Esophagus muscularis mucosa (tissue), 3 donors: ENCODE data around the gene METTL27.
"Not testable (repeated sequence)": the region's sequence is repeated elsewhere in the genome, so short reads cannot be mapped to it uniquely, and the experiment has no call there.

Source experiments
- POLR2A ChIP-seq: fragments of 450-650 bp; IDR thresholded peaks from one replicate; pipeline ENCODE4 v1.6.1; 2017; ENCODE audit warnings: antibody characterized with exemption, moderate library complexity, mild to moderate bottlenecking, low read depth
- POLR2AphosphoS5 ChIP-seq, 2 donors: sonication (generic); formaldehyde crosslinking; IDR thresholded peaks; one replicate each; pipeline ENCODE4 v1.6.1; 2017; ENCODE audit warnings: antibody characterized with exemption in 2 of 2
- TF ChIP-seq, protein P1 (sequence below), 3 experiments: fragments of 200-600 bp in 2 of 3; fragments of 450-650 bp in 1 of 3; sonication (generic) in 2 of 3; IDR thresholded peaks; one replicate each; pipeline ENCODE4 v1.5.1; 2017 to 2019; ENCODE audit warnings: antibody characterized with exemption in 3 of 3, mild to moderate bottlenecking in 2 of 3, moderate library complexity in 1 of 3

GRCh38 chr7:73797176-73797575, 45.1 kb downstream of the METTL27 start:
- TF ChIP-seq POLR2A; POLR2AphosphoS5 (IDR thresholded peaks at IDR 0.05): not testable (repeated sequence)
- TF ChIP-seq, protein P1, sequence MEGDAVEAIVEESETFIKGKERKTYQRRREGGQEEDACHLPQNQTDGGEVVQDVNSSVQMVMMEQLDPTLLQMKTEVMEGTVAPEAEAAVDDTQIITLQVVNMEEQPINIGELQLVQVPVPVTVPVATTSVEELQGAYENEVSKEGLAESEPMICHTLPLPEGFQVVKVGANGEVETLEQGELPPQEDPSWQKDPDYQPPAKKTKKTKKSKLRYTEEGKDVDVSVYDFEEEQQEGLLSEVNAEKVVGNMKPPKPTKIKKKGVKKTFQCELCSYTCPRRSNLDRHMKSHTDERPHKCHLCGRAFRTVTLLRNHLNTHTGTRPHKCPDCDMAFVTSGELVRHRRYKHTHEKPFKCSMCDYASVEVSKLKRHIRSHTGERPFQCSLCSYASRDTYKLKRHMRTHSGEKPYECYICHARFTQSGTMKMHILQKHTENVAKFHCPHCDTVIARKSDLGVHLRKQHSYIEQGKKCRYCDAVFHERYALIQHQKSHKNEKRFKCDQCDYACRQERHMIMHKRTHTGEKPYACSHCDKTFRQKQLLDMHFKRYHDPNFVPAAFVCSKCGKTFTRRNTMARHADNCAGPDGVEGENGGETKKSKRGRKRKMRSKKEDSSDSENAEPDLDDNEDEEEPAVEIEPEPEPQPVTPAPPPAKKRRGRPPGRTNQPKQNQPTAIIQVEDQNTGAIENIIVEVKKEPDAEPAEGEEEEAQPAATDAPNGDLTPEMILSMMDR (IDR thresholded peaks at IDR 0.05), result not testable (repeated sequence)
